Hair follicular keratinocyte (primary cell): Measurements from ENCODE around the gene DNAAF5. TPM values are rescaled to one million over a fixed set of nuclear protein-coding genes. Genes with fewer than 3 reads are reported as not detected.

Experiments
- total RNA-seq: library from RNA; depleted of rRNA; stranded (reverse); fragments of >200 nt; gene quantifications from 2 replicates; pipeline ENCODE4 v1.2.3, GENCODE V29; 2015

DNAAF5 gene
- total RNA-seq = 34.8 and 49.8 TPM in 2 replicates

DNA sequence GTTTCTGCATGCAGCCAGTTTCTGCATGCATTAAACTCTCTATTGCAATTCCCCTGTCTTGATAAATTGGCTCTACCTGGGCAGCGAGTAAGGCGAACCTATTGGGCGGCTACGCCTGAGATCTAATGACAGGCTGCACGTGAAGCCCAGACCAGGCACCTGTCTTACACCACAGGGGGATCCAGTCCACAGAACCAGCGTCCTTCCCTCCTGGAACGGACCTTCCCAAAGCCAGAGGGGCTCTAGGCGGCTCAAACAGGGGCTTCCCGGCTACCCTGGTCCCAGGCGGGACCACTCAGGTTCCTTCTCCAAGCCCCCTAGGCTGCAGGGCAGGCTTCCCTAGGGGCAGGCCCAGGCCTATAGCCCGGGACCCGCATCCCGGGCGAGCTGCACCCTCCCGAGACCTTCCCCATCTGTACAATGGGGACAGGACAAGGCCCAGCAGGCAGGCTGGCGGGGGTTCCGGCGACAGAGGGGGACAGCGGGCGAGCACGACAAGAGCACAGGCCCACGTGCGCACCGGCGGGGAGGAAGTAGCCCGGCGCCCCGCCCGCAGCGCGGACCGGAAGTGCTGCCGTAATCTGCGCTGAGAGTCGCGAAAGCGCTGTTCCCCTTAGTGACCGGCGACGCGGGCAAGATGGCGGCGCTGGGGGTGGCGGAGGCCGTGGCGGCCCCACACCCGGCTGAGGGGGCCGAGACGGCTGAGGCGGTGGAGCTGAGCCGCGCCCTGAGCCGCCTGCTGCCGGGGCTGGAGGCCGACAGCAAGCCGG lies at the start of gene DNAAF5:
TSS of gene DNAAF5 (plus strand) at position 616 of the 770 bp plus-strand sequence. CDS start at position 638, 22 bp downstream.

DNA sequence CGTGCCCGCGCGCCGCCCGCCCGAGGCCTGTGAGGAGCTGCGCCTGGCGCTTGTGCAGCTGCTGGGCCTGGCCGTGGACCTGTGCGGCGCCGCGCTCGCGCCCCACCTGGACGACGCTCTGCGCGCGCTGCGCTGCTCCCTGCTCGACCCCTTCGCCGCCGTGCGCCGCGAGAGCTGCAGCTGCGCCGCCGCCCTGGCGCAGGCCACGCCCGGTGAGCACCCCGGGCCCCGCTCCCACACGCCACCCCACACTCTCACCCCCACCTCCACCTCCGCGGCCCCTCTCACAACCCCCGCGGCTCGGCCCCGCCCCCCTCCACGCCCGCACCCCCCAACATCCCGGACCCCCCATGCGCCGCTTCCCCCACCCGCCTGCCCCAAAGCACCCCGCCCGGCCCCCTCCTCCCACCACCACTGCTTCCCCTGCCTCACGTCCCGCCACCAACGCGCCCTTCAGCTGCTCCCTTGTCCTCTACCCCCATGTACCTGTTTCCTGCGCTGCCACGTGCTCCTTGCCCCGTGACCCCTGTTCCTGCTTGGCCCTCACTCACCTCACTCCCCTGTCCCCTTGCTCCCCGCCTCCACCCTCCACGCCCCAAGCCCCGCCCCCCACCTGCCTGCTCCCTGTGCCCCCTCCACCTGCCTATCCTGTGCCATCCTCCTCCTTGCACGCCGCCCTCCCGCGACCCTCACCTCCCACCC lies 756 bp downstream of the DNAAF5 start, which contains the start of gene PRKAR1B:
TSS of gene PRKAR1B (minus strand) at position 178 of the 702 bp plus-strand sequence. CDS start 15,776 bp downstream, outside the sequence.

DNA sequence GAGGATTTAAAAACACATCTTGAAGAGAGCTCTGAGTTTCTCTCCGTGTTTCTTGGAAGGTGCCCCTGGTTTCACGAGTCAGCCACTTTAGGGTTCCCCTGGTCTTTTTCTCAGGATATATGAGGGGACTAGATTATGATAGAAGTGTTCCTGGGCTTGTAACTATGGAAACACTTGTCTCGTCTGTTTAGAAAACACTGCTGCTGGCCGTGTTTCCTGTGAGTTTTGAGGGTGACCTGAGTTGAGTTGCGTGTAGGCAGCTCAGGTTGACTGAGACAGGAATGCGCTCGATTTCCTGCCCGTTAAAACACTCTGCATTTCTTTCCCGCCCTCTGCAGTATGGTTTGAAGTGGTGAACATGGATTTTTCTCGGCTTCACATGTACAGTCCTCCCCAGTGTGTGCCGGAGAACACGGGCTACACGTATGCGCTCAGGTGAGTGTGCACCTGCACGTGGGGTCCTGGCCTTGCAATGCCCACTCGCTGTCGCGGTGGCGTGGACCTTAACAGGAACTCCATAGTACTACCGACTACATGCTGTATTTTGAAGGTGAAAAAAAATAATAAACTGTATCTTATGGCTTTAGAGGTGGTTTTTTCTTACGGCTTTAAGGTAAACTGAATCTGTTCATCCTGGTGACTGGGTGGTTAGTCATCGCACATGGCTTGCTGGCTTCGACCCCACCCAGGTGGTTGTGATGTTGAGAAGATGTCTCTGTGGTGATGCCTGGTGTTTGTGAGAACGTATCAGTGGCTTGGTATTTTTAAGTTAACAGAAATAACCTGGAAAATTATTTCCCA lies 105.9 kb downstream of the DNAAF5 start, which contains the start of gene SUN1:
TSS of gene SUN1 (plus strand) at position 310 of the 801 bp plus-strand sequence. CDS start at position 359, 49 bp downstream.

Other genes starting within 250 kb of the DNAAF5 start
- 41.3 and 43.2 TPM in 2 replicates for gene PDGFA, start 206.9 kb upstream of the DNAAF5 start, total RNA-seq
- gene PRKAR1B, start 582 bp downstream of the DNAAF5 start, total RNA-seq = 11.2 and 15.6 TPM in 2 replicates
- gene SUN1, start 105.8 kb downstream of the DNAAF5 start, total RNA-seq = 88.6 and 96.7 TPM in 2 replicates
- gene GET4, start 149.9 kb downstream of the DNAAF5 start, total RNA-seq = 18.7 and 30.1 TPM in 2 replicates
- gene ADAP1, start 228.0 kb downstream of the DNAAF5 start, total RNA-seq = 9.9 and 31.4 TPM in 2 replicates
- gene COX19, start 248.8 kb downstream of the DNAAF5 start, total RNA-seq = 6.3 and 7.9 TPM in 2 replicates